Endothelial cell (in vitro differentiated cells): ENCODE data around the gene ITIH4. TPM values are rescaled to one million over a fixed set of nuclear protein-coding genes. Genes with fewer than 3 reads are reported as not detected.

ENCODE experiments used
- DNase-seq: peaks from one replicate; pipeline ENCODE4 v3.0.0; 2021; ENCODE audit warnings: low spot score
- H3K27ac Mint-ChIP-seq: one replicate; pipeline ENCODE4 v1.8.0; 2021; ENCODE audit warnings: mixed read lengths, inconsistent platforms; ENCODE audit not compliant: unreplicated experiment
- H3K27me3 Mint-ChIP-seq: one replicate; pipeline ENCODE4 v1.8.0; 2021; ENCODE audit warnings: mild to moderate bottlenecking, moderate library complexity, mixed read lengths, inconsistent platforms; ENCODE audit not compliant: unreplicated experiment
- H3K36me3 Mint-ChIP-seq: one replicate; pipeline ENCODE4 v1.8.0; 2021; ENCODE audit warnings: mild to moderate bottlenecking, low read depth, mixed read lengths, inconsistent platforms; ENCODE audit not compliant: unreplicated experiment
- H3K4me1 Mint-ChIP-seq: one replicate; pipeline ENCODE4 v1.8.0; 2021; ENCODE audit warnings: mild to moderate bottlenecking, mixed read lengths, inconsistent platforms; ENCODE audit not compliant: unreplicated experiment
- H3K4me3 Mint-ChIP-seq: one replicate; pipeline ENCODE4 v1.8.0; 2021; ENCODE audit warnings: mild to moderate bottlenecking, mixed read lengths, inconsistent platforms; ENCODE audit not compliant: unreplicated experiment
- H3K9me3 Mint-ChIP-seq: one replicate; pipeline ENCODE4 v1.8.0; 2021; ENCODE audit warnings: mixed read lengths, inconsistent platforms; ENCODE audit not compliant: unreplicated experiment
- total RNA-seq: library from RNA; stranded (reverse); fragmentation: NEBNext Ultra II Directional; extraction: Animal tissue kit (Norgen Biotek cat#: 25700); gene quantifications from one replicate; pipeline ENCODE4 v1.2.1, GENCODE V29; 2021; ENCODE audit not compliant: unreplicated experiment
- TF ChIP-seq, protein P1 (sequence below): fragments of 200-600 bp; sonication (generic); IDR thresholded peaks from one replicate; pipeline ENCODE4 v1.5.0; 2021; ENCODE audit warnings: antibody characterized with exemption; ENCODE audit not compliant: unreplicated experiment

The ITIH4 gene
- total RNA-seq, 1 donor from 2014 or later: 8.2 TPM

DNA sequence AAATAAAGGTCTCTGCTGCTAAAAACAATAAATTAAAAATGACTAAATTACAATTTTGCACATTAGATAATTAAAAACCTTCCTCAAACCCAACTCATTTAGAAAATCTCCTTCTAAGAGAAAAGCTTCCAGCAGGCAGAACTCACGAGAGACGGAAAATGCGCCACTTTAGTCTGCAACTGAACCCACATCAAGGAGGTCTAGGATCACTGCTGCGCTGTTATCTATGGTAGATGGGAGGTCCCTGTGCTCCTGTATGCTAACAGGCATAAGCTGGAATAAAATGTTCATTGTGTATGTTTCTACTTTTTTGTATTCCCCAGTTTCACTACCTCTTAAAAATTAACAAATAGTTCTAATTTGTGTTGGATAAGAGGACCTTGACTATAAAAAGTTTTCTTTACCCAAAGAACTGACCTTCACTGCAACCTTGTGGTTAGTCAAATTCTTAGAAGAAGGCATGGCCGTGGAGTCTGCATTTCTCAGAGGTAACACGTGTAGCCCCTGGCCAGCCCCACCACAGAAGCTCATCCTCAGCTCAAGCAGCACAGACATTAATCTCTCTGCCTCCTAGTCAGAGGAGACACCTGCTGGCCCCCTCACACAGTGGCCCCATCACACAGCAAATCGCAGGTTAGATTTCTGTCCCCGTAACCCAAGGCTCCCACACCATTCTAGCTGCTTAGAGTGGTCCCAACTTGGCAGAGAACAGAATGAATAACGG is 44.6 kb upstream of the ITIH4 start:
- Mint-ChIP-seq H3K27ac (no peak overlapping the region), H3K9me3 (no peaks in the 10 kb centered on the region), H3K4me3 (no peak overlapping the region), H3K4me1 (no peaks in the 10 kb centered on the region), H3K36me3 (peaks cover 6% of the 10 kb centered on the region), H3K27me3 (peaks cover 2% of the 10 kb centered on the region)
- TF ChIP-seq, protein P1, sequence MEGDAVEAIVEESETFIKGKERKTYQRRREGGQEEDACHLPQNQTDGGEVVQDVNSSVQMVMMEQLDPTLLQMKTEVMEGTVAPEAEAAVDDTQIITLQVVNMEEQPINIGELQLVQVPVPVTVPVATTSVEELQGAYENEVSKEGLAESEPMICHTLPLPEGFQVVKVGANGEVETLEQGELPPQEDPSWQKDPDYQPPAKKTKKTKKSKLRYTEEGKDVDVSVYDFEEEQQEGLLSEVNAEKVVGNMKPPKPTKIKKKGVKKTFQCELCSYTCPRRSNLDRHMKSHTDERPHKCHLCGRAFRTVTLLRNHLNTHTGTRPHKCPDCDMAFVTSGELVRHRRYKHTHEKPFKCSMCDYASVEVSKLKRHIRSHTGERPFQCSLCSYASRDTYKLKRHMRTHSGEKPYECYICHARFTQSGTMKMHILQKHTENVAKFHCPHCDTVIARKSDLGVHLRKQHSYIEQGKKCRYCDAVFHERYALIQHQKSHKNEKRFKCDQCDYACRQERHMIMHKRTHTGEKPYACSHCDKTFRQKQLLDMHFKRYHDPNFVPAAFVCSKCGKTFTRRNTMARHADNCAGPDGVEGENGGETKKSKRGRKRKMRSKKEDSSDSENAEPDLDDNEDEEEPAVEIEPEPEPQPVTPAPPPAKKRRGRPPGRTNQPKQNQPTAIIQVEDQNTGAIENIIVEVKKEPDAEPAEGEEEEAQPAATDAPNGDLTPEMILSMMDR: no peak
- no peak for DNase-seq

DNA sequence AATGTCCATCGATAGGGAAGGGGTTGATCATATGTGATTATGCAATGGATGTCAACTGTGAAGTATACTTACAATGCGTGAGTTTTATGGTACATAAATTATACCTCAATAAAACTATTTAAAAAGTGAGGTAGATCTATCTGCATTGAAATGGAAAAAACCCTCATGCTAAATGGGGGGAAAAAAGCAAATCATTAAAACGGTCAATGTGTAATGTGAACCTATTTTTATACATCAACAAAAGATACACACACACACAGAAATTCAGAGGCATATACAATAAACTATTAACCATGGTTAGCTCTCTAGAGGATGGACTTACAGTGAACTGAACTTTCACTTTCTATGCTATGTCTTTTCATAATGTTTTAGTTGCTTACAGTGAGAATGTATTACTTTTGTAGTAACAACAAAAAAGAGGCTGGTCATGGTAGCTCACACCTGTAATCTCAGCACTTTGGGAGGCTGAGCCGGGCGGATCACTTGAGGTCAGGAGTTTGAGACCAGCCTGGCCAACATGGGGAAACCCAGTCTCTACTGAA is 43.8 kb upstream of the ITIH4 start:
- DNase-seq: no peak
- H3K27ac Mint-ChIP-seq: no peak overlapping the region

DNA sequence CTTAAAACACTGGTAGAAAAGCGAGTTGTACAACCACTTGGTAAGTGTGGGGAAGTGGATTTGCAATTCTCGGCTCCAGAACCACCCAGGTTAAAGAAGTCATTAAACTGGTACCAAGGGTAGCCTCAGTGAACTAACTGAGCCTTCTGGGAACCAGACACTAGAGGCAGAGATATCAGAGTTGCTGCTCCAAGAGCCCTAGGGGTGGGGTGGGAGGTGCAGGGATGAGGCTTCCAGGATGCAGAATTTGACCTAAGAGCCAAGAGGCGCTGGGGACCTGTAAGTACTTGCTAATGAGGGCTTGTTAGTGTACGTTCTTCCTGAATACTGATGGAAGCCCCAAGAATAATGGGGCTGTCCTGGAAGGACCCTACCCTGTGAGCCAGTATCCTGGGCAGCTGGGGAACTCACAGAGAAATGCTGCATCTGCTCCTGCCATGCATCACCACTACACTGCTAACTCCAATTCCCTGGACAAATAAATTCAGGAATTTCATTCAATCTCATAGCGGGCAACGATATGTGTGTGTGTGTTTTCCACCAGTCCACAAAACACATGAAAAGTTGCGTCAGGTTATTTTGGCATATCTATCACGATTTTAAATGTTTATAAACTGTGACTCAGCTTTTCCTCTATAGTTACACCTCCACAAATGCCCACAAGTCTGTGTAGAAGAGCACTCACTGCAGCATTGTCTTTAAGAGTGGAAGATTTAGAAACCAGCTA is 43.1 kb upstream of the ITIH4 start:
- no peak for DNase-seq
- TF ChIP-seq, protein P1: no peak
- Mint-ChIP-seq H3K27me3 (peaks cover 2% of the 10 kb centered on the region), H3K4me3 (no peak overlapping the region), H3K27ac (no peak overlapping the region), H3K4me1 (no peaks in the 10 kb centered on the region), H3K36me3 (peaks cover 6% of the 10 kb centered on the region), H3K9me3 (no peaks in the 10 kb centered on the region)

More for the DNA sequence above, 43.8 kb upstream of the ITIH4 start:
- H3K4me1 Mint-ChIP-seq: no peaks in the 10 kb centered on the region
- no peak overlapping the region for H3K4me3 Mint-ChIP-seq
- H3K9me3 Mint-ChIP-seq: no peaks in the 10 kb centered on the region
- TF ChIP-seq, protein P1: no peak
- H3K27me3 Mint-ChIP-seq: peaks cover 2% of the 10 kb centered on the region
- peaks cover 6% of the 10 kb centered on the region for H3K36me3 Mint-ChIP-seq

DNA sequence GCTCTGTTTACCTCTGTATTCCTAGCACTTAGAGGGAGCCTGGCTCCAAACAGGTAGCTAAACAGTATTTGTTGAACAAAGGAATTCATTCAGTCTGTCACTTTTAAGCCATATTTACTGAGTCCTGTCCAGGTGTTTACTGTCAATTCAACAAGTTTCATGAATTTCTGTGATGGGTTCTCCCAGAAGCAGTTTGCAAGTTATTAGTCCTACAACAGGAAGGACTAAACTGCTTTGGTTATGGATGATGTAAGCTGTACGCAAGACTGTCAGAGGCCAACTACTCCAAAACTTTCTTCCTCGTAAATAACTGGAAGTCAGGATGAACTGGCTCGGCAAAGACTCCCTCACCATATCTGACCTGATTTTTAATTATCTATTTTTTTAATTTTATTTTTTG is 41.8 kb upstream of the ITIH4 start:
- Mint-ChIP-seq H3K36me3 (peaks cover 6% of the 10 kb centered on the region), H3K9me3 (no peaks in the 10 kb centered on the region), H3K27me3 (peaks cover 2% of the 10 kb centered on the region), H3K4me3 (no peak overlapping the region), H3K4me1 (no peaks in the 10 kb centered on the region), H3K27ac (no peak overlapping the region)
- DNase-seq: no peak
- TF ChIP-seq, protein P1: no peak

DNA sequence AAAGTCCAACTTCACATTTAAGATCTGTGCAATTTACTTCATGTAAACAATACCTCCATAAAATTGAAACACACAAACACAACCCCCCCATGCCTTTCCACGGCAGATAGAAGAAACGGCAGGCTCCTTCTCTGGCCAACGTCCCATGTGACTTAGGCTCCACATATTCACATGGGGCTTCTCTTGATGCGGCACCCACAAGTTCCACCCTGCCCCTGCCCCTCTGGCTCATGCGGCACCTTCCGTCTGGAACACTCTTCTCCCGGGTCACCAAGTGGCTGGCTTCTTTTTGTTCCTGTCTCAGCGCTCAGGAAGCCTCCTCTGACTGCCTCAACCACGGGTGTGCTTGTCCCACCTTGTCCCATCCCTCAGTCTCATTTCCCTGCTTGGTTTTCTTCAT is 41.3 kb upstream of the ITIH4 start:
- Mint-ChIP-seq H3K27ac (no peak overlapping the region), H3K36me3 (peaks cover 9% of the 10 kb centered on the region), H3K4me3 (peak overlapping the region; percentile 9), H3K4me1 (no peaks in the 10 kb centered on the region), H3K9me3 (no peaks in the 10 kb centered on the region), H3K27me3 (peaks cover 2% of the 10 kb centered on the region)
- TF ChIP-seq, protein P1: no peak
- no peak for DNase-seq
